Stimulated activated CD4-positive, alpha-beta T cell treated with anti-CD3 and anti-CD28 coated beads, TNF-alpha, amount 100 ng/mL, for 4 hours (primary cell): Measurements from ENCODE around the gene ABCB1.

Source experiments
- DNase-seq, 3 experiments: peaks; one replicate each; pipeline ENCODE4 v3.0.0-alpha.2; 2020; ENCODE audit warnings: low read depth in 3 of 3

ABCB1 gene

DNA sequence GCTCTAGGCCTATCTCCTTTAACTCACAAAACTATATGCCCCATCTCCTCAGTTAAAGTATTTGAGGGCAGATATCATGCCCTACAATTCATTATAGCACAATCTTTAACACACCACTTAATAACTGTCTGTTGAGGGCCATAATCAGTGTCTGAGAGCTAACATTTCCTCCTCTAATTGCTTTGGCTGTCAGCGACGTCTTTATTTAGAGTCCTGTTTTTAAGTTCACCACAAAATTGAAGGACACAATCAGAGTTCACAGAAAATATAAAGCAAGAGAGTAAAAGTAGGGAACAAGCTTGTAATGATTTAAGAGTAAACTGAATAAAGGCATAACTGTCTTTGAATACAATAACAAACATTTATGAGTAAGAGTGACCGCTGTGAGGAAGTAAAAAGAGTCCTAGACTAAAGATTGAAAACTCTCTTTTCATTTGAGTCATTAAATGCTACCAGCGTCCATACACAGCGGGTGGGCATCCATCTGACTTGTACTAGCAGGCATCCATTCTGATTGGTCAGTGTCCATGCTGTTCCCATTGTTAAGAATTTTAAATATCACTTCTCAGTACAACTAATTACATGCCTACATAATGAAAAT is 86.8 kb downstream of the ABCB1 start:
- no peak for DNase-seq

DNA sequence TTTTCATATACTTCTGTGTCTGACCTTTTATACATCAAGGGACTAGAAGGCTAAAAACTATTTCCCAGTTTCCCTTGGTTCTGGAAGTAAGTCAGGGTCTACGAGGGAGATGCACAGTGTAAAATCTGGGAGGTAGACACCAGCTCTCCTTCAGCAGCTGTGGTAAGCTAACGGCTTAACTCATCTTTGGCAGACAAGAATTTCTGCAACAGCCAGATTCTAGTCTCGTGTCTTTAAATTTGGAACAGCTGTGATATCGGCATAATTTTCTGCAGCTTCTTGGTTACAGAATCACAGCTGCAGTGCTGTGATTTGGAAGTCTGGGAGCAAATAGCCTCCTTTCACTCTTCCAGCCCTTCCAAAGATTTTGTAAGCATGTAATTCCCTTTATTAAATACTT is 87.8 kb downstream of the ABCB1 start:
- no peak for DNase-seq

DNA sequence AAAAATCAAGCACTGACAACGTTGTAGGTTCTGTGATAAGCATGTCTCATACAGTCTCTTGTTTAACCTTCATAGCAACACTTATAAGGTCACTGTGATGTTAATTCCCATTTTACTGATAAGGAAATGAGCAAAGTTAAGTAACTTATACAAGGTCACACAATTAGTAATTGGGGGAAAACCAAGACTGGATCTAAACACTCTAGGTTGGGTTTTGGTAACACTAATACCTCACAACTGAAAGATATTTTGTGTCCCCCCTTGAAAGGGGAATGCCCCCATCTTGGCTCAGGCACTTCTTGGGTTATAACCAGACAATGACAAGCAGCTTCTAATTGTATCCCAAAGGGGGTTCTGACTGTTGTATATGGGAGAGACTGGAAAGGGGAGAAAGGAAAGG is 89.2 kb downstream of the ABCB1 start:
- no peak for DNase-seq

DNA sequence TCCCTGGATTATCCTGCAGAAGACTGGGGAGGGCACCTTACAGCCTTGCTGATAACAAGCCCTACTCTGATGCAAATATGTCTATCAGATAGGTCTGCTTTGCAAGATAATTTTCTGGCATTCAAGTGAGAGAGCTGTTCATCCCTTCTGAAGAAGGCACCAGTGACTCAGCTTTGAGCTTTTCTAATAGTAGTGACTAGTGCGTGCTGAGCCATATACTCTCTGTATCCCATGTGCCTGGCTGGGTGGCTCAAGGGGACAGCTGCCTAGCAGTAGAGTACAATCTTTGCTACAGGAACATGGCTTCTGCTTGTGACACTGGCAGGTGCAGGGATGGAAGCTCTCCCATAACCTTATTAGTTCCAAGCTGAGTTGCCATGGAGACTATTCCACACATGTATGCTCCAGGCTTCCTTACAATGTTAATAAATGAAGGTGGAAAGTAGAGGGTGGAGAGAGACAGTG is 90.2 kb downstream of the ABCB1 start:
- no peak for DNase-seq

DNA sequence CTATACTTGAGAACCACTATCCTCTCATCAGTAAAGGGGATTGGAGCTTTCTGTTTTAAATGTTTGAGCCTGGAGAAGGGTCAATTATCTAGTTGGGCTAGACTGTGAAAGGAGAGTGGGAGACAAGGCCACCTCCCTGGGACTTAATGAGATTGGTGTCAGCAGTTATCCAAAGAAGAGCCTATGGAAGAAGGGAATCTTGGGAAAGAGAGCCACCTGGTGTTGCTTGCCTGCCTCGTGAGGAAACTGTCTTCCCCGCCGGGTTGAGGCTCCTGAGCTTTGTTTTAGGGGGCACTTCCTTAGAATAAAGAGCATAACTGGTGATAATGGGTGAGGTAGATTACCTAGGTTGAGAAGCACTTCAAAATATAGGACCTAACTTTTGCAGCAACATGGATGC is 93.2 kb downstream of the ABCB1 start:
- no peak for DNase-seq

DNA sequence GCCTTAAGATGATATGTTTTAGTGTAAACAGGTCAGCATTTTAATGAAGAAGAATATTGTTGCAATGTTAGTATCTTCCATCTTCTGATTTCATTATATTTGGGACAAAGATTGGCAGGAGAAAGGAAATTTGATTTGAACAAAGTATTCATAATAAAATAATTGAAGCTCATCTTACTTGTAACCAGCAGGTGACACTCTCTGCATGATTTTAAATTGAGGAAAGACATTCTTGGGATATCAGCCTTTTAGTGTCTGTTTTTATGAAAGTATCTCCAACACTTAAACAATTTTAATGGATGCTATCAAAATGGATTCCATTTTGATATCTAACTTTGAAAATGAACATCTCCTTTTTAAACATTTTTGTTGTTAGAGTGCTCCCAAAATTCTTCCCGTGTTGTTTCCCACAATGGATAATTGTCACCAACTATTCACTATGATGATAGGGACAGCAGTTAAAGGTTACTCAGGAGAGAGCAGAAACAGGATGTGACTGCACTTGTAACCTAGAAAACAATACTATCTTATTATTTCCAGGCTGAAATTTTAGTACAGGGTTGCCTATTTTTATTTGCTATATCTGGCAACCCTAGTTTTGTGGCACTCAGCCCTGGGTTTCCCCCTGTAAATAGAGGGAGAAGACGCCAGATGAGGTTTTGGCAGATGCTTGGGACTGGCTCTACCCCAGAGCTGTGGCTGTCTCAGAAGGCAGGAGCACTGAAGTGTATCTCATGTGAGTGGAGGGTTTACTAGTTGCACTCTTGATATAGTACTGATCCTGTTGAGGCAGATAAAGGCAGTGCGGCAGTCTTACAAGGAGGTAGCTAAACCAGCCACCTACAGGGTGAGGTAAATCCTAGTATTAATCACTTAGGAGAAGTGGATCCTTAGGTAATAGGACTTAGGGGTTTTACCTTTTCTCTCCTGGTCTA is 94.2 kb downstream of the ABCB1 start:
- no peak for DNase-seq

DNA sequence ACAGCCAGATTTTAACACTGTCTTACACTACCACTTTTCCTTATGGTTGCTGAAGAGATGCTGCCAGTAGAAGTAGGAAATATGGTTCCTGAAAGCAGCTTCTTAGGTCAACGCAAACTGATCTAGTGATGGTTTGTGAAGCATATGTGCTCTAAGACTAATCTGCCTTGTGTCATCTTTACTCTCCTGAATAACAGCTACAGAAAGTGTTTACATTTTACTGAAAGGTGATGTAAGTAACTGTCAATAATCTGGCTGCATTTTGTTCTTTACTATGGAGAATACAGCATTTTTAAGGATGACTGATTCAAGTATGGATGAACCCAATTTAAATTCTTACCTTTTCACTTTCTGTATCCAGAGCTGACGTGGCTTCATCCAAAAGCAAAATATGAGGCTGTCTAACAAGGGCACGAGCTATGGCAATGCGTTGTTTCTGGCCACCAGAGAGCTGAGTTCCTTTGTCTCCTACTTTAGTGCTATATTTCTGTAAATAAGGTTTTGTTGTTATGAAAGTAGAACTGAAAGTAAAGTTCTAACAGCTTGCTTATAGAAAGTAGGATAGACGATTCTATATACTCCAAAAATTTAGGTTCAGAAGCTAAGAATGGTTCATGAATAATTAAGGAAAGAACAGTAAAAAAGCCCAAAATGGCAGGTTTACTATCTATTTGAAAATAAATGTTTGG is 95.0 kb downstream of the ABCB1 start:
- no peak for DNase-seq

DNA sequence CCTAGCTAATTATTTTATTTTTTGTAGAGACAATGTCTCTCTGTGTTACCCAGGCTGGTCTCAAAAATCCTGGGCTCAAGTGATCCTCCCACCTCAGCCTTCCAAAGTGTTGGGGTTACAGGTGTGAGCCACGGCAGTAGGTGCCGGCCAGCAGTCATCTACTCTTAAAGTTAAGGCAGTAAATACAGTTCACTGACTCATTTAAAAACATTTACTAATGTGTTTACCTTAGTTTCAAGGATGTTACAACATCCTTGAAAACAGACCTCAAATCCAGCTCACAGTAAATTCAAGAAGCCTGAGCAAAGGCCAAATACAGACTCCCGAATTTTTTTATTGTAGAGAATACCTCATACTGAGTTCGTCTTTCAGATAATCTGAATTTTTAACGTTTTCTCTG is 95.6 kb downstream of the ABCB1 start:
- no peak for DNase-seq

DNA sequence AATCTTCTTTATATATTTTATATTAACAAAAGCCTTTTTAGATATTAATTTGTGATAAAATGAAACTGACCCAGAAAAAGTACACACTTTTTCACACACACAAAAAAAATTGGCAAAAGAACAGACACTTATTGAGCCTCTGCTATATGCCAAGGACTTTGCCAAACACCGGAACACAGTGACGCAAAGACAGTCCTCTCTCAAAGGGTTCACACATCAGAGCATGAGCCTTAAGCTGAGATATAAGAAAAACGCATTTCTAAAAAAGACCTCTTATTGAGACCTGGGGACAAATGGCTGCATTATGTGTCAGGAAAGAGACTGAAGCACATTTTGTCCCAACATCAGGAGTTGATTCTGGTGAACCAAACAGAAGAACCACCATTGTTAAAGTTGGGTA is 101.2 kb downstream of the ABCB1 start:
- no peak for DNase-seq

DNA sequence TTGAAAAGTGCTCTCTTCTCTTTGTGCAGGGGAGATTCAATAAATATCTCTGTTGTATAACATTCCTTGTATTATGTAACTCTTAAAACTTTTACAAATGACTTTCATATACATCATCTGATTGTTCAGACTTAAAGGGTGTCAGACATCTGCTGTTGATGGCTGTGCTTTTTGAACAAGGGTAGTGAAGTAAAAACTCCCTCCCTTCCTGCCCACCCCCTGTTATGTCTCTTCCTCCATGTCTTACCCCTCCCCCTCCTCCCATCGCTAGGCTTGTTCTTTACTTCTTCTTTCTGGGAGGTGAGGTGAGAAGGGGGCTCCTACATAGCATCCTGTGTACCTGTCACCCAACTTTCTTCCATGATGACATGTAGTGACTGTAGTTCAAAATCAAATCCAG is 101.8 kb downstream of the ABCB1 start:
- DNase-seq = no peak

DNA sequence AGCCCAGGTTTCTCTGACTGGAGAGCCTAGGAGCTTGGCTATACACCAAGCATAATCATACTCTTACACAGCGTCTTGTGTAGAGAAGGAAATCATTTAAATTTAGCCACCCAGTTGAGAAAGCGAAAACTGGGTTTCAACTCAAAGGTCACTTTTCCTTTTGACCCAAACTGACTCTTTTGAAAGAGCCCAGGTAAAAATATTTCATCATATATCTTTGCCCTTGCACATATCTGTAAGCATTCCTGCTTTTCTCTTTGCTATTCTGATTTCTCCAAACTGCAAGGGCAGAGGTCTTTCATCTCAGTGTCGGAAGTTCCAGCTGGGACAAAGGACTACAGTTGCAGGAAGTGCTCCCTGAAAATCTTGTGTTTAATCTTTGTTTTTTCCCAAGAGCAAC is 103.2 kb downstream of the ABCB1 start:
- DNase-seq = no peak

DNA sequence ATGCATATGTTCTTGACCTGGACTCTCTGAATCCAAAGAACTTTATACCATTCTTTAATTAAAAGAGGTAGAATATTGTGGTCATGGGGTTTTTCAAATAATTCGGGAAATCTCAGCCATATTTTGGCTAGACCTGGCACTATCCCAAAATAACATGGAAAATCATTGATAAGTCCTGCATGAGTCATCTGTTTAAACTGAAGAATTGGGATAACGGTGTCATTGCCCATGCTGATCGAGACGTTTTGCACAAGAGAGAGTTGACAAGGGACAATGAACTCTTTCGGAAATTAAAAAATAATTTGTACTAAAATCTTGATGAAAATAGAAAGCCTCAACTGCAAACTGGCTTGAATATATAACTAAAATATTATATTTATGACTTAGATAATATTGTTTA is 105.3 kb downstream of the ABCB1 start:
- DNase-seq = no peak

DNA sequence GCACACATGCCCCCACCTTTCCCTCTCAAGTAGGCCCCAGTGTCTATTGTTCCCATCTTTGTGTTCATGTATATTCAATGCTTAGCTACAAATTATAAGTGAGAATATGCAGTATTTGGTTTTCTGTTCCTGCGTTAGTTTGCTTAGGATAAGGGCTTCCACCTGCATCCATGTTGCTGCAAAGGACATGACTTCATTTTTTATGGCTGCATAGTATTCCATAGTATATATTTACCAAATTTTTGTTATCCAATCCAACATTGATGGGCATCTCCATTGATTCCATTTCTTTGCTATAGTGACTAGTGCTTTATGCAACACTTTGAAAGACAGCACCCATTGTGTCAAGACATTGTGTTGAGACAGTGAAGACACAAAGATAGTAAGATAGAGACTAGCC is 106.2 kb downstream of the ABCB1 start:
- DNase-seq = no peak

DNA sequence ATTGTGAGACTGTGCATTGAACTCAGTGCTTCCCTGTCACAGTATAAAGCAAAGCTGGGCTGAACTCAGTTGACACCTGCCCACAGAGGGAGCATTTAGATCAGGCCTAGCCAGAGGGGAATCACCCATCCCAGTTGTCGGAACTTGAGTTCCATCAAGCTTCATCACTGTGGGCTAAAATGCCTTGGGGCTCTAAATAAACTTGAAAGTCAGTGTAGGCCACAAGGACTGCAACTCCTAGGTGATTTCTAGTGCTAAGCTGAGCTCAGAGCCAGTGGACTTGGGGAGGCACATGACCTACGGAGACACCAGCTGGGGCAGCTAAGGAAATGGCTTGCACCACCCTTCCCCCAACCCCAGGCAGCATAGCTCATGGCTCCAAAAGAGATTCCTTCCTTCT is 117.6 kb downstream of the ABCB1 start:
- DNase-seq = no peak

DNA sequence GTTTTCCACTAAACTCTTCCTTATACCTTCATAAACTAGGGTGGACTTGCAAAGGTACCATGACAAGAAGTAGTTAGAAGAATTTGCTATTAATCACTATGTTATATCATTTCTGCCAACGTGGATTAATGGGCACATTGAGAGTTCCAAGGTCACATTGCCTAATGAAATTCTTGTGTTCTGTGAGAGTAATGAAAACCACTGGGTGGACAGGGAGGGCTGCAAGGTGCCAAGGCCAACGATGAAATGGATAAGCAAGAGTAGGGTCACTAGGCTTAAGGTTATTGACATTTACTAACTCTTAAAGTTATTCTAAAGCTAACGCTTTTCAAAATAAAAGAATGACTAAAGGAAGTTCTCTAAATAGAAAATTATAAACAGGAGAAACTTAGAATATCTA is 118.6 kb downstream of the ABCB1 start:
- no peak for DNase-seq

DNA sequence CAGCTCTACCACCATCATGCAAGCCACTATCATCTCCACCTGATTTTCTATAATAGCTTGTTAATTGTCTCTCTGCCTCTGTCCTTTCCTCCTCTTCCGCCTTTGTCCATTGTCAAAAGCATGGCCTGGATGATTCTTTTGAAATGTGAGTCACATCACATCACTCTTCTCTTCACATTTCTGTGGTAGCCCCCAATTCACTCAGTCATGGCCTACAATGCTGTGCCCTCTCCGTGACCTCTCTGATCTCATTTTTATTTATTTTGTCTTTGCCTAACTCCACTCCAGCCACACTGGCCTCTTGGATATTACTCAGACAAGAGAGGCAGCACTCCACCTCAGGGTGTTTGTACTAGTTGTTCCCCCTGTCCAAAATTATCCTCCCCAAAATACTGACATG is 120.3 kb downstream of the ABCB1 start:
- no peak for DNase-seq

DNA sequence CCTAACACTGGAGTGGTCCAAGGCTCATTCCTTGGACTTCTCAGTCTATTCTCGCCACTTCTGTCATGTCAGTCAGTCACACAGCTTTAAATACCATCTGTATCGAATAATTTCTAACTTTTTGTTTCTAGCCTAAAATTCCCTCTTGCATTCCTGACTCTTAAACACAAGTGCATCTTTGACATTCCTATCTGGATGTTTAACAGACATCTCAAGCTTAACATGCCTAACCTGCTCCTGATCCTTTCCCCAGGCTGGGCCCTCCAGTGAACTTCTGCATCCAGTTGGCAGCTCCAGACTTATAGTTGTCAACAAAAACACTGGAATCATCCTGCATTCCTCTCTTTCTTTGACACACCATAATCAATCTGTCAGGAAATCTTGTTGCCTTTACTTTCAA is 120.7 kb downstream of the ABCB1 start:
- no peak for DNase-seq

DNA sequence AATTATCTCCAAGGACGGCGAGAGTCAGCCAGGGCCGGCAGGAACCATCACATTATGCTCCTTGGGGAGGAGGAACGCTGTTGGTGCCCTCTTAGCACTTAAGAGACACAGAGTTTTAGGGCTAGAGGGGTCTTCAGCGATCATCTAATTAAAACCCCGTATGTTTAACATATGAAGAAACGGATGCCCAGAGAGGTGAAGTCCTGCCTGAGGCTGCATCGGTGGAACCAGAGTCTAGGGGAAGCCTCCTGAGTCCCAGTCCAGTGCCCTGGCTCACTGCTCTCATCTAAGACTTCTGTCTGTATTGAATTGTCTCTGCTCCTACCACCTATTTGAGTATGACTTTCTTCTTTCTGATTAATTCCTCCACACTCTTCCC is 124.5 kb downstream of the ABCB1 start:
- no peak for DNase-seq

DNA sequence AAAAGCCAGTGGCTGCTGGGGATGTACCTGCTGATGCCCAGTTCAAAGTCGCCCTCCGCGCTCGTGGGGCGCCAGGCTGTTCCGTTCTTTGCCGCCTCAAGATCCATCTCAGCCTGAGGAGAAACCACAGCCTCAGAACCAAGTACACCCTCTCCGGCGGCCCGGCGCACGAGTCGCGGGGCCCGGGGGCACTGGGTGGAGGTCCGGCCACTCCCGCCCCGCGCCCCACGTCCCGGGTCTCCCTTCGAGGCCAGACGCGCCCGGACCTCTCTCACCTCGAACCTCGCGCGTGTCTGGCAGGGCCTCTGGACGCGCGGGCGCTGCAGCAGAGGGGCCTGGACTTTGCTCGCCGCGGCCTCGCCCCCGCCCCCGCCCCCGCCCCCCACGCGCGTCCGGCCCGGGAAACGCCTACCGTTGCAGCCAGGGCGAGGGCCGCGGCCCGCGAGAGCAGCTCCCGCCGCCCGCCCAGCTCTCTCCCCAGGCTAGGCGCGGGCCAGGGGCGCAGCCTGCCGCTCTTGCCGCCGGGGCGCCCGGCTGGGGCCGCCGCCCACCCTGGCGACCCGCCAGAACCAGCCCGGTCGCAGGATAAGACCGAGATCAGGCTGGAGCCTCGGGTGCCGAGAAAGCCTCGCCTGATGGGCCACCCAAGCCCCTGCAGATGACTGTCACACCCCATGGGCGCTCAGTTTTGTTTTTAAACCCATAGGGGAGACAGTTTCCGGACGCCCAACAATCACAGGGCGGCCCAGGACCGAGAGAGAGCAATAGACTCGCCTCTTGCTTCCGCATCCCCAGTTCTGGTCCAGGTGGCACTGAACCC is 125.1 kb downstream of the ABCB1 start, which contains the start of gene ABCB4:
TSS of gene ABCB4 (minus strand) at position 322 of the 820 bp plus-strand sequence. CDS start at position 107, 215 bp downstream.
- no peak for DNase-seq

DNA sequence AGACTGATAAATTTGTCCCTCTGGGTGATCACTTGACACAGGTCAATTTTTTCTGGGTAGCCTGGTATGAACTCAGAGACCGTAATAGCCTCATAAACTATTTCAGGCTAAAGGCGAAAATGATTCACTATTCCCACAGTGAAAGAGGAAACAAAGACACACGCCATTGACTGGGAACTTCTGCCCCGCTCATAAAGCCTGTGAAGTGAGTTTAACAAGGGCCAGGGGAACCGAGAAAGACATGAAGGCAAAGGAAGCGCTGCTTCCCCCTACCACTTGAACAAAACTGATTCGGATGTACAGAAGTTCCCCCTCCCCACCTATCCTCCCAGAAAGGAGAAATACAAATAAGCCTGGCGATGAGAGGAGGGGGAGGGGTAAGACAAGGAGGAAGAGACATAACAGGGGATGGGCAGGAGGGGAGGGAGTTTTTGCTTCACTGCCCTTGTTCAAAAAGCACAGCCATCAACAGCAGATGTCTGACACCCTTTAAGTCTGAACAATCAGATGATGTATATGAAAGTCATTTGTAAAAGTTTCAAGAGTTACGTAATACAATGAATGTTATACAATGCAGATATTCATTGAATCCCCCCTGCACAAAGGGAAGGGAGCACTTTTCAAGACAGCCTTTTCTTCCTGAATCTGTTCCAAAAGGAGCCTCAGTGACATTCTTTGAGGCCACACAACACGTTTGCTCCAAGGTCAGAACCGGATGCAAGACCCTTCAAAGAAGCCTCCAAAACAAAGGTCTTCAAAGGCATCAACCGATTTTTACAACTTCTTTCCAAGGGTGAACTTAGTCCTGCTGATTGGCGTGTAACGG is 125.9 kb downstream of the ABCB1 start:
- no peak for DNase-seq

DNA sequence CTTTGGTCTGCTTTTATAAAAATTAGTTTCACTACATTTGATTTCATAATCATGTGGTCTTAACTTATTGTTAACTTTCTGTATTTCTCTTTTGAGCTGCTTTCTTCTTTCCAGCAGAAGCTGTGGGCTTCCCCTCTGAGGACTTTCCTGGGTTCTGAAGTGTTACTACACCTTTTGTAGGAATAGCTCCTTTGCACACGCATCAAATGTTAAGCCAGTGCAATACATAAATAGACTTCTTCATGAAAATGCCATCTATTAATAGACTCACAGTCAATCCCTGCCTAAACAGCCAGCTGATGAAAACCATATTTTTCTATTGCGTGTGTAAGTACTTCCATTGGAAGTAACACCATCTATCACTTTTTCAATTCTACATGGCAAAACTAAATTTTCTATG is 126.7 kb downstream of the ABCB1 start:
- DNase-seq = no peak
